ENCODE results near the gene JKAMP.

The JKAMP gene

DNA sequence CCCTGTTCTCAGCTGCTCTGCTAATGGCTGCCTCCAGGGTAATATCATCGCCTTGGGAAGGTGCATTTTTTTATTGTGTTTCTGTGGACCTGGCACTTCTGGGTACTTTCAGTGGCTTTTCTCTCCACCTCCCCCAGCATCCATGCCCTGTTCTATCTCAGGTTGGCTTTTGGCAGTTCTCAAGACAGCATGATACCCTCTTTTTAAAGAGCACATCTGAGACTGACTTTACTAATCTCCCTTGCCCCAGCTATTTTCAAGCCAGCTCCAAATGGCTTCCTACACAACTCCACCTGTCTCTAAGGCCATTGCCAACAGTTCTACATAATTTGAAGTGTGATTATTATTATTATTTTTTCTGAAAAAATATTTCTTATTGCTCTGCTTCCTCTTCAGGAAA lies 53.2 kb downstream of the JKAMP start:
- DNase-seq (ENCODE audit: low read depth in 4 of 4, low spot score in 1 of 4), result no peak

DNA sequence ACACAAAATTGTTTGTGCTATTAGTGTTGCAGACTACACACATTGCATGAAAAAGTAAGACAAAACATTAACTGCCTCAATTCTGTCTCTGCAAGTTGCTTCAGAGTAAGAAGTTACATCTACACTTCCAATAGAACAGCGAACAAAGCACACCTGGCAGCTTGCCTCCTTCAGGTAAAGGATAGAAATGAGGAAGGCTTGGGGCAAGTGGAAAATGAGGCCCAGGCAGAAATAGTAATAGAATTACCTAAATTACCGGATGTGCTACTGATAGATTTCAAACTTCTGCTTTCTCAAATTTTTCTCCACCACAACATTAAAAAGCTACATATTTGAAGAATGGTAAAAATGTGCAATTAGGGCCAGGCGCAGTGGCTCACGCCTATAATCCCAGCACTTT lies 54.6 kb downstream of the JKAMP start:
- DNase-seq (ENCODE audit: low read depth in 4 of 4, low spot score in 1 of 4), result no peak

DNA sequence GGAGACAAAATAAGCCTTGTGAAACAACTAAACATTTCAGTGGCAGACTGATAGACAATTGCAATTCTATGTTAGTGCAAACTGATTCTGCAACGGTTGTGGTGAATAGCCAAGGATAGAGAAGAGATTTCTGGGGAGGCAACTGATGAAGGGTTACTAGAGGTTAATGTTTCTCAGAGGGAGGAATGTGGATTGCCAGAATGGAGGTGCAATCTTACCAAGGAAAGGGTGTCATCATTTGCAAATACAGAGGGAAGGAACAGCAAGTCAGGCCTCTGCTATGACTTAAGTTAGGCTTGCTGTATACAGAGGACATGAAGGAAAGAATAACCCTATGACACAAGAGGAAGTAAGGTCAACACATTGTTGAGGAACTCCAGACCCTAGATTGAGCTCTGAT lies 56.5 kb downstream of the JKAMP start:
- no peak for DNase-seq (ENCODE audit: low read depth in 4 of 4, low spot score in 1 of 4)

DNA sequence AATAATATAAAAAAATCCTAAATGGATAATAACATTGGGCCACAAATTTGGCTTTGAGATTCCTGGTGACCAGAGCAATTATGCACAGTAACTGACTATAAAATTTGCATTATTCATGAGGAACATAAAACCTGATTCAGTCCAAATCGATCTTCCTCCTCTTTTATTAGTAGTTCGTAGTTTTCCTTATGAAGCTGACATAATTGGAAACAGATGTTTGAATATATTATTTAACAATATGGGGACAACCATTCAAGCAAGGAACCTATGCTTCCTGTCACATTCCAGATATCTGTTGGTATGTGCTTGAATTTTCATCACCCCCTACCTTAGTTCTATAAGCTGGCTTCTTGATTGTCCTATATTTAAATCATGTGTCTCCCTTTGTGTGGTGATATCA lies 57.4 kb downstream of the JKAMP start:
- DNase-seq (ENCODE audit: low read depth in 4 of 4, low spot score in 1 of 4), result no peak

DNA sequence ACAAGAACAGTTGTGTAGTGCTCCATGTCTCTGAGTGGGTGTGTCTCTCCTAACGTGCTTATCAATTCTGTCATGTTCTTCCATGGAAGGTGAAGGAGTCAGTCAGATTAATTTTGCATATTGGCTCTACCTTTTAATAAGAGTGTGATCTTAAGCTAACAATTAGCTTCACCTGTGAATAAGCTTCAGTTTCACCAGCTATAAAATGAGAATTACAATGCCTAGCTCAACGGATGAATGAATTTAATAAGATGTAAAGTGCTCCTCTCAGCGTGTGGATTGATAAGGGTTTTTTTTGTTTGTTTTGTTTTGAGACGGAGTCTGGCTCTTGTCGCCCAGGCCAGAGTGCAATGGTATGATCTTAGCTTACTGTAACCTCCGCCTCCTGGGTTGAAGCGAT lies 59.6 kb downstream of the JKAMP start:
- DNase-seq (ENCODE audit: low read depth in 4 of 4, low spot score in 1 of 4), result no peak

DNA sequence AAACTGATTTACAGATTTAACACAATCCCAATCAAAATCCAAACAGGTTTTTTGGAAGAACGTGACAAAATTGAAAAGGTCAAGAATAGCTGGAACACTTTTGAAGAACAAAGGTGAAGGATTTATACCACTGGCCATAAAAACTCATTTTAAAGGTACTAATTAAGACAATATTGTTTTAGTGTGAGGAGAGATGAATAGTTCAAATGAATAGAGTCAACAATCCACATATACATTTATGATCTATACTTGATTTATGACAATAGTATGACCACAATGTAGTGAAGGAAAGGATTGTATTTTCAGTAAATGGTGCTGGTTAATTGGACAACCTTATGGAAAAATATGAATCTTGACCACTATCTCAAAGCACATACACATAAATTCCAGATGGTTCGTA lies 63.0 kb downstream of the JKAMP start:
- no peak for DNase-seq (ENCODE audit: low read depth in 4 of 4, low spot score in 1 of 4)
